Measurements from ENCODE around the gene SRSF10. TPM values are rescaled to one million over a fixed set of nuclear protein-coding genes. Genes with fewer than 3 reads are reported as not detected.

Gene SRSF10
- total RNA-seq, 6 experiments from 2014 or later, result 30.6 to 51.5 (median 43.1) TPM

DNA sequence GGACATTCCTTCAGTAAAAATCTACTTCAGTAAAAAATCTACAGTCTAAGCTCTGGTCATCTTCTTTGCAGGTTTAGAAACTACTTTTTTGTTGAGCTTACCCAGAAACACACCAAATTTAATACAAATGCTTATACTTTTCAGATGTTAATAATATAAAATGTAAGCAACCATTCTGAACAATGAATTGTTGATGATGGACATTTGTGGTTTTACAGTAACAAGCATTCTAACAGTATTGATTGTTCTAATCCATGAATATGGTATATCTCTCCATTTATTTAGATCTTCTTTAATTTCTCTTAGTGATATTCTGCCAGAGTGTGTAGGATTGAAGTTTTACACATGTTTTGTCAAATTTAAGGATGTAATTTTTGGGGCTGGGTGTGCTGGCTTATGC is 27.0 kb upstream of the SRSF10 start:
- no peaks in the 10 kb centered on the region for H3K27me3 ChIP-seq
- no peak for ATAC-seq
- no peak overlapping the region for H3K27ac ChIP-seq
- intact Hi-C loops (cut with DNase I), result no loop called here
- peaks cover 0 to 7% (median 0%) of the 10 kb centered on the region in 4 donors for H3K4me1 ChIP-seq
- no peak for DNase-seq
- H3K4me3 ChIP-seq, result no peak overlapping the region
- H3K36me3 ChIP-seq, result no peaks in the 10 kb centered on the region
- no peaks in the 10 kb centered on the region for H3K9me3 ChIP-seq
- TF ChIP-seq POLR2A (IDR thresholded peaks at IDR 0.05), result no peak
- TF ChIP-seq, protein P1, sequence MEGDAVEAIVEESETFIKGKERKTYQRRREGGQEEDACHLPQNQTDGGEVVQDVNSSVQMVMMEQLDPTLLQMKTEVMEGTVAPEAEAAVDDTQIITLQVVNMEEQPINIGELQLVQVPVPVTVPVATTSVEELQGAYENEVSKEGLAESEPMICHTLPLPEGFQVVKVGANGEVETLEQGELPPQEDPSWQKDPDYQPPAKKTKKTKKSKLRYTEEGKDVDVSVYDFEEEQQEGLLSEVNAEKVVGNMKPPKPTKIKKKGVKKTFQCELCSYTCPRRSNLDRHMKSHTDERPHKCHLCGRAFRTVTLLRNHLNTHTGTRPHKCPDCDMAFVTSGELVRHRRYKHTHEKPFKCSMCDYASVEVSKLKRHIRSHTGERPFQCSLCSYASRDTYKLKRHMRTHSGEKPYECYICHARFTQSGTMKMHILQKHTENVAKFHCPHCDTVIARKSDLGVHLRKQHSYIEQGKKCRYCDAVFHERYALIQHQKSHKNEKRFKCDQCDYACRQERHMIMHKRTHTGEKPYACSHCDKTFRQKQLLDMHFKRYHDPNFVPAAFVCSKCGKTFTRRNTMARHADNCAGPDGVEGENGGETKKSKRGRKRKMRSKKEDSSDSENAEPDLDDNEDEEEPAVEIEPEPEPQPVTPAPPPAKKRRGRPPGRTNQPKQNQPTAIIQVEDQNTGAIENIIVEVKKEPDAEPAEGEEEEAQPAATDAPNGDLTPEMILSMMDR (IDR thresholded peaks at IDR 0.05), result no peak

GRCh38 chr1:24005163-24005562 is 25.0 kb upstream of the SRSF10 start:
- DNase-seq (no peak), ATAC-seq (no peak)
- H3K27me3 ChIP-seq, result no peaks in the 10 kb centered on the region
- H3K9me3 ChIP-seq, result no peaks in the 10 kb centered on the region
- intact Hi-C loops (cut with DNase I), result no loop called here
- WGBS (ENCODE audit: insufficient coverage, low coverage, low lambda C conversion rate, missing lambda C conversion rate), result 95% methylated on average over 3 of the region's 3 CpGs
- no peak overlapping the region for H3K4me3 ChIP-seq
- peaks cover 0 to 7% (median 0%) of the 10 kb centered on the region in 4 donors for H3K4me1 ChIP-seq
- H3K36me3 ChIP-seq, result no peaks in the 10 kb centered on the region
- TF ChIP-seq, protein P1 (IDR thresholded peaks at IDR 0.05), result no peak
- TF ChIP-seq POLR2A (IDR thresholded peaks at IDR 0.05), result no peak
- H3K27ac ChIP-seq, result no peak overlapping the region

- no peaks in the 10 kb centered on the region for H3K36me3 ChIP-seq
- TF ChIP-seq POLR2A (IDR thresholded peaks at IDR 0.05), result no peak
- TF ChIP-seq, protein P1 (IDR thresholded peaks at IDR 0.05), result no peak
- 80% methylated on average over 2 of the region's 5 CpGs for WGBS (ENCODE audit: insufficient coverage, low coverage, low lambda C conversion rate, missing lambda C conversion rate)
- intact Hi-C loops (cut with DNase I), result no loop called here
- peaks cover 0 to 7% (median 0%) of the 10 kb centered on the region in 4 donors for H3K4me1 ChIP-seq
- DNase-seq, result no peak
- no peak overlapping the region for H3K27ac ChIP-seq
- ATAC-seq, result no peak
- no peaks in the 10 kb centered on the region for H3K9me3 ChIP-seq
- H3K4me3 ChIP-seq, result no peak overlapping the region
- H3K27me3 ChIP-seq, result no peaks in the 10 kb centered on the region
Measured at GRCh38 chr1:24004132-24004531, 24.0 kb upstream of the SRSF10 start.

DNA sequence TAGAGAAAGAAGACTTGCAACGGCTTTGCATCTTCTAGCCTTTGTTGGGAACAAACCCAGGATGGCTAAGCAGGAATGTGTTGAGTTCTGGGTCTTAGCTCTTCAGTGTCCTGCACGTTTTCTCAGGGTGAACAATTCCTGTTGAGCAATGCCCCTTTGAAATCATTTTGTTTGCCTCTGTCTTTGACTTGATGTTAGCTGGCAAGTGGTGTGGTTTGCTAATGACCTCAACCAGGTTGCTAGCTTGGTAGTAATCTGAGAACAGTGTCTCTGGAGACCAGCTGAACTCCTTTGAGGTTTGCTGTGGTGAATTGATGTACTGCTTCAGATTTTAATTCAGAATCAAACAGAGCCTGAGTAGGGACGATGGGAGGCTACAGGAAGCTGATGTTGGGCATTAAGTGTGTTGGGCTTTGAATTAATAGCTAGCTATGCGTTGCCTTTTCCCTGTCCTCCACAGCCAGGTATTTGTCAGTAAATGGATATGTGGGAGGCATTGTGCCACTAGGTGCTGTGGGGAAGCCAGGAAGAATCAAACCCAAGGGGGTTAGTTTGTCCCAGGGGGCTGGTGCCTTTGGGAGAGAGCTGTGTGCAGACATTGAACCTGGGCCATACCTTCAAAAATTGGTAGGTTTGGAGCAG is 23.3 kb upstream of the SRSF10 start:
- WGBS (ENCODE audit: insufficient coverage, low coverage, low lambda C conversion rate, missing lambda C conversion rate), result 39% methylated on average over 4 of the region's 4 CpGs
- ATAC-seq (peak in 2 of 4 donors; percentile 37 to 75), DNase-seq (no peak)
- TF ChIP-seq POLR2A (IDR thresholded peaks at IDR 0.05), result no peak
- TF ChIP-seq, protein P1 (IDR thresholded peaks at IDR 0.05), result no peak
- no peak overlapping the region for H3K27ac ChIP-seq
- intact Hi-C loops (cut with DNase I), result no loop called here
- H3K27me3 ChIP-seq, result no peaks in the 10 kb centered on the region
- H3K4me3 ChIP-seq, result no peak overlapping the region
- no peaks in the 10 kb centered on the region for H3K9me3 ChIP-seq
- H3K36me3 ChIP-seq, result no peaks in the 10 kb centered on the region
- peaks cover 0 to 7% (median 0%) of the 10 kb centered on the region in 4 donors for H3K4me1 ChIP-seq
